Activated naive CD8-positive, alpha-beta T cell (primary cell): ENCODE measurements around the gene KHDC4.

Source experiments
- H3K27ac Mint-ChIP-seq: one replicate; pipeline ENCODE4 v1.8.0; 2021; ENCODE audit warnings: mixed read lengths
- H3K27me3 Mint-ChIP-seq: one replicate; pipeline ENCODE4 v1.8.0; 2021; ENCODE audit warnings: mixed read lengths
- H3K36me3 Mint-ChIP-seq: one replicate; pipeline ENCODE4 v1.8.0; 2021; ENCODE audit warnings: mixed read lengths
- H3K4me1 Mint-ChIP-seq: one replicate; pipeline ENCODE4 v1.8.0; 2021; ENCODE audit warnings: low read depth, mixed read lengths
- H3K4me3 Mint-ChIP-seq: one replicate; pipeline ENCODE4 v1.8.0; 2021; ENCODE audit warnings: mild to moderate bottlenecking, mixed read lengths
- H3K9me3 Mint-ChIP-seq: one replicate; pipeline ENCODE4 v1.8.0; 2021; ENCODE audit warnings: low read depth, mixed read lengths

Gene KHDC4

DNA sequence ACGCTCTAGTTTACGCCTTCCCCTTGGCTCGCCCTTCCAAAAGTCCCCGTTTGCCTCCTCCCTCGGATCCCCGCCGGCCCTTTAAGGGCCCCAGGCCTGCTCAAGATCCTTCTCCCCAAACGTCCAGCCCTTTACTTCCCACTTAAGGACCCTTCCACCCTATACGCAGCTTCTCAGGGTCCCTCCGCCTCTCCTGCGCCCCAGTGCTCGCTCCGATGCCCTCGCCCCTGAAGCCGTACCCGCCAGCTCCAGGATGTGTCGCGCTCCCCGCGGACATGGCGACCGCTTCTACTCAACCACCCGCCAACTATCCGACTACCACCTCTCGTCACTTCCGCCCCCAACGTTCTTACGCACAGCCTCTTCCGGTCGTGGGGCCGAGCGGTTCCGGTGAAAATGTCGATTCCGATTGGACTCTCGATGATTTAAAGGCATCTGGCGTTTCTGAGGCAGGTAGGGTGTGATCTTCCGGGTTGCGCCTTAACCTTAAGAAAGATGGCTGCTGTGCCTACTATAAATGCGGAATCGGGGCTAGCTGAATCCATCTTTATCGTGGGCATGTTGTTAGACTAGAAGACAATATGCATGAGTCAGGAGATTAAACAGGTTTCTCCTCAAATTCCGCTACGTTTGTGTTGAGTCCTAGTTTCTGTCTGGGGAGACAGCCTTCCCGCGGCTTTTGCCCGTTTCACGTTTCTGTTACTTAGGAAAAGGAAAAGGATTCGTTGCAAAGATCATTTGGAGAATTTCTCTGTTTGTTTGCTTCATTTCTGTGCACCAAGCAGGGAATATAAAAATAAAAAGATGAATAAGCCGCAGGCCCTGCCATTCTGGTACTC is at the start of gene KHDC4:
KHDC4 (minus strand) TSS at position 317 of the 839 bp plus-strand sequence; CDS start at position 277, 40 bp downstream.
- Mint-ChIP-seq H3K27me3 (no peaks in the 10 kb centered on the region), H3K9me3 (no peaks in the 10 kb centered on the region), H3K4me3 (no peak within 1 kb of the TSS), H3K27ac (no peak within 1 kb of the TSS), H3K4me1 (peaks cover 42% of the 10 kb centered on the region), H3K36me3 (peaks cover 6% of the 10 kb centered on the region)

GRCh38 chr1:155983191-155984024 is 49.2 kb upstream of the KHDC4 start:
- Mint-ChIP-seq H3K36me3 (no peaks in the 10 kb centered on the region), H3K9me3 (no peaks in the 10 kb centered on the region), H3K4me1 (peaks cover 45% of the 10 kb centered on the region), H3K27ac (peak overlapping the region; percentile 58), H3K4me3 (no peak overlapping the region), H3K27me3 (no peaks in the 10 kb centered on the region)

DNA sequence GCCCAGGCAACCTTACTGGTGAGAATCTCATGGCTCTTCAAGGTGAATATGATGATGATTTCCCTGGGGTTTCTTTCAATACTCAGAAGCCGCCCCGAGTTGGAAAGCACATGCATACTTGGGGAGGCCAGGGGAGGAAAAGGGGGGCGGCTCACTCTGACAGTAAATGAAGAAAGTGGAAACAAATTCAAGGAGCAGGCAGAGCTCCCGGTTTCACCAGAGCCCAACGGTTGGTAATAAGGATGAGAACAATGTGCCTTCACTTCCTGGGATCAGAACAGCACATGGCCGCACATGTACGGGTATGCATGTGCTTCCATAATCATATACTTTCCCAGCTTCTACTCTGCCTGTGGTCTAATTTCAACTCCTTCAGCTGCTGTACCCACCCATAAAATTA is 47.9 kb upstream of the KHDC4 start:
- H3K4me3 Mint-ChIP-seq: peak overlapping the region; percentile 43
- H3K4me1 Mint-ChIP-seq: peaks cover 48% of the 10 kb centered on the region
- H3K9me3 Mint-ChIP-seq: no peaks in the 10 kb centered on the region
- H3K27me3 Mint-ChIP-seq: no peaks in the 10 kb centered on the region
- no peaks in the 10 kb centered on the region for H3K36me3 Mint-ChIP-seq
- peak overlapping the region; percentile 95 for H3K27ac Mint-ChIP-seq

GRCh38 chr1:155981266-155982088 is 47.3 kb upstream of the KHDC4 start:
- Mint-ChIP-seq H3K9me3 (no peaks in the 10 kb centered on the region), H3K4me3 (peak overlapping the region; percentile 90), H3K27me3 (no peaks in the 10 kb centered on the region), H3K36me3 (no peaks in the 10 kb centered on the region), H3K27ac (peak overlapping the region; percentile 95), H3K4me1 (peaks cover 48% of the 10 kb centered on the region)

GRCh38 chr1:155979597-155980343 is 45.6 kb upstream of the KHDC4 start:
- peaks cover 60% of the 10 kb centered on the region for H3K4me1 Mint-ChIP-seq
- H3K4me3 Mint-ChIP-seq: peak overlapping the region; percentile 90
- no peaks in the 10 kb centered on the region for H3K9me3 Mint-ChIP-seq
- peak overlapping the region; percentile 95 for H3K27ac Mint-ChIP-seq
- H3K27me3 Mint-ChIP-seq: no peaks in the 10 kb centered on the region
- no peaks in the 10 kb centered on the region for H3K36me3 Mint-ChIP-seq

DNA sequence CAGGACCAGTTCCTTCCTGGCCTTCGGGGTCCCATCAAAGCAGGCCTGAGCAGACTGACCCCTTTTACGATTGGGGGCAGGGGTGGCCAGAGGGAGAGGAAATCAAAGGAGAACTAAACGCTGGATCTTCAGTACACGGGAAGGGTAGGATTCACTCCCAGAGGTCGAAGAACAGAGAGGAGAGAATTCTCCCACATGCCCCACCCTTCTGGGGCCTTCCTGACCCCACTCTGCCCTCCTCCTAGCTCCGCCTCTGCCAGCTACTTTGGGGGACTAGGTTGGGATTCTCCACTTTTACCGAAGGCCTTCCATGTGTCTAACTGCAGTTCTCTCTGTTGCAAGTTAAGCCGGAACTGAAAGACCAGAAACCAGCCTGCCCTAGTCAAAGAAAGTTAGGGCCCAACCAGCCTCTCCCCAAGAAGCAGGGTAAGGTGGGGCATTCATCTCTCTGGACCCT is 44.8 kb upstream of the KHDC4 start:
- Mint-ChIP-seq H3K36me3 (no peaks in the 10 kb centered on the region), H3K9me3 (no peaks in the 10 kb centered on the region), H3K4me1 (peaks cover 66% of the 10 kb centered on the region), H3K4me3 (peak overlapping the region; percentile 90), H3K27ac (peak overlapping the region; percentile 95), H3K27me3 (no peaks in the 10 kb centered on the region)

GRCh38 chr1:155978325-155978972 is 44.2 kb upstream of the KHDC4 start, which contains the start of gene ARHGEF2:
Gene ARHGEF2 (minus strand): TSS chr1:155978547. CDS start chr1:155978427, 120 bp downstream.
- H3K36me3 Mint-ChIP-seq: no peaks in the 10 kb centered on the region
- peaks cover 68% of the 10 kb centered on the region for H3K4me1 Mint-ChIP-seq
- H3K9me3 Mint-ChIP-seq: no peaks in the 10 kb centered on the region
- peak within 1 kb of the TSS; percentile 95 for H3K27ac Mint-ChIP-seq
- no peaks in the 10 kb centered on the region for H3K27me3 Mint-ChIP-seq
- H3K4me3 Mint-ChIP-seq: peak within 1 kb of the TSS; percentile 90

DNA sequence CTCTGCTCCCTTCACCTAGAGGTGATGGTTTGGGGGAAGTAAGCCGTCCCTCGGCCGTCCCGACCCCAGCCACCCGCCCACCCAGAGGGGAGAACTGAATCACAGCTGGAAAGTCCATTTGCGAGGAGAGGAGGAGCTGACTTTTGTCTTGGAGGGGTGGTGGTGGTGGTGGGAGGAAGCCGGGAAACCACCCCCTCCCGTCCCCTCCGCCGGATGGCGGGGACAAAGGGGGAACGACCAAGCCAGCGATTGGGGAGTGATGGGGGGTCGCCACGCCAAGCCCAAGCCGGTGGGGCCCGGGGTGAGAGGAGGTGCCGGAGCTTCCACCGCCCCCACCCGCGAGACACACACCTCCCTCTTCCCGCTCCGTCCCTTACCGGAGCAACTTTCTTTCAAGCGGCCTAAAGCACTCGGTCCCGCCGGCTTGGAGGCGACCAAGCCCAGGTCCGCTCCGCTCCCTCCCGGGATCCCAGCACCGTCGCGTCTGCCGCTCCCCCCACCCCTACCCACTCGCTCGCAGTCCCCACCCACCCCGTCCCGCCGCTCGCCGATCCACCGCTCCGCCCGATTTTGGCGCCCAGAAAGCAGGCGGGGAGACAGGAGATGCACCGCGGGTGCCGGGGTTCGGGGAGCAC is 43.6 kb upstream of the KHDC4 start:
- peaks cover 70% of the 10 kb centered on the region for H3K4me1 Mint-ChIP-seq
- H3K36me3 Mint-ChIP-seq: no peaks in the 10 kb centered on the region
- no peaks in the 10 kb centered on the region for H3K9me3 Mint-ChIP-seq
- peak overlapping the region; percentile 90 for H3K4me3 Mint-ChIP-seq
- H3K27me3 Mint-ChIP-seq: no peaks in the 10 kb centered on the region
- H3K27ac Mint-ChIP-seq: peak overlapping the region; percentile 95

DNA sequence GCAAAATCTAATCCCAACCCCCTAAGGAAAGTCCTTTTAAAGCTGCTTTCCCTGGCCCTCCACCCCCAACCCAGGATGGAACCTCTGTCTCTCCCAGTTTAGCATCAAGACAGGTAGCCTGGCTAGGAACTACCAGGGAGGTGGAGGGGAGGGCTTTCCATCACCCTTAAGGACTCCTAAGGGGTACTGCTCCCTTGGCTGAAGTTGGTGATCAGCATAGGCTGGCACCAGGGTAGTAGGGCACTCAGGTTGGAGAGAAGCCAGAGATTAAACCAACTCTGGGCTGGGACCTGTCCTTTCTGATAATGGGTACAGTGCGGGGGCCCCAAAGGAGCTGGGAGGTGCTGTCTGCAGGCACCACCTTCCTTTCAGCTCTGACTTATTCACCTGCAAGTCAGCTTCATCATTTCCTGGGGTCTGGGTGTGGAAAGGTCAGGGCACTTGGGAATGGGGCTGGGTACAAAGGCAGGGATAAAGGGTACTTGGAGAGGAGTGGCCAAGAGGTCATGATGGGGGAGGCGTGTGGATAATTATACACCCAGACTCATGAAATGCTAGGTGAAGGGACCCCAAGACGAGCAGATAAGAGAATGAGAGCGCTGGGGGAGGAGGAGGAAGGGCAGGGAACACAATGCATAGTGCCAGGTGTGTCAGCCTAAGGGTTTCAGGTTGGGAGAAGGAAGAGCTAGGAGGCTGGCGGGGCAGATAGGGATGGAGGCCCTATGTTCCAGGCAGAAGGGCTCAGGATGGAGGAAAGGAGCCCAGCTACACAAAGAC is 42.9 kb upstream of the KHDC4 start:
- H3K27me3 Mint-ChIP-seq: no peaks in the 10 kb centered on the region
- H3K36me3 Mint-ChIP-seq: no peaks in the 10 kb centered on the region
- no peaks in the 10 kb centered on the region for H3K9me3 Mint-ChIP-seq
- peak overlapping the region; percentile 90 for H3K4me3 Mint-ChIP-seq
- peaks cover 72% of the 10 kb centered on the region for H3K4me1 Mint-ChIP-seq
- H3K27ac Mint-ChIP-seq: peak overlapping the region; percentile 95

DNA sequence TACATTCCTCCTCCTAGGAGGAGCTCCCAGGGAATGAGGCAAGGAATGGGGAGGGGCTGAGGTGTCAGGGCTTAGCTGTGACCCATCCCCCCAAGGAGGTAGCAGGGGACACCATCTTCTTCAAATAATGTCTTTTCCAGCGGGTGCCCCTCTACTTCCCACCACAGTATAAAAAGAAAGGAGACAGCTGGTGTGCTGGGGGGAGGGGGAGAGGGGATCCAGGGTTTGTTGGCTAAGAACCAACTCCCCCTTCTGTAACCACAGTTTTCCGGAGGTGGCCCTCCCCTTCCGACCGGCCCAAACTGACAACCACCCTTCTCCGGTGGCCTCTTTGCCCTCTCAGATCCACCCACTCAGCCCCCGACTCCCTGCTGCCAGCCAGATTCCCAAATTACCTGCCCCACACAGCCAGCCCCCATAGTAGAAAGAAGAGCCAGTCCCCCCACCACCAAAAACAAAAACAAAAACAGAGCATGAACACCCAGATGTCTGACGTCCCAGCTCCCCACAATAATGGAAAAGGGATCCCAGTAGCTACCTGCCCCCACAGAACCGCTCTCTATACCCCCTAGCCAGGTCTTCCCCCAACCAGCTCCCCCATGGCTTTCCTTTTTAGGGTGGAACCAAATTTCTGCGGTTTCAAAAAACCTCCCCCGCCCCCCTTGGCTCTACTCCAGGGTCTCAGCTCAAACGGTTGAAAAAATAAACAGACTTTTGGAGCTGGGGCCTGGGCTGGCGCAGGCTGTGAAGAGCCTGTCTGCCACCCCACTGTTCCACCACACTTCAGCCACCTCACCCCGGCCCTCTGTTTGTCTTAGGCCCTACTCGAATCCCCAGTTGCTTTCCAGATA is 42.1 kb upstream of the KHDC4 start:
- peaks cover 70% of the 10 kb centered on the region for H3K4me1 Mint-ChIP-seq
- H3K36me3 Mint-ChIP-seq: no peaks in the 10 kb centered on the region
- peak overlapping the region; percentile 95 for H3K27ac Mint-ChIP-seq
- H3K4me3 Mint-ChIP-seq: peak overlapping the region; percentile 90
- H3K27me3 Mint-ChIP-seq: no peaks in the 10 kb centered on the region
- no peaks in the 10 kb centered on the region for H3K9me3 Mint-ChIP-seq

DNA sequence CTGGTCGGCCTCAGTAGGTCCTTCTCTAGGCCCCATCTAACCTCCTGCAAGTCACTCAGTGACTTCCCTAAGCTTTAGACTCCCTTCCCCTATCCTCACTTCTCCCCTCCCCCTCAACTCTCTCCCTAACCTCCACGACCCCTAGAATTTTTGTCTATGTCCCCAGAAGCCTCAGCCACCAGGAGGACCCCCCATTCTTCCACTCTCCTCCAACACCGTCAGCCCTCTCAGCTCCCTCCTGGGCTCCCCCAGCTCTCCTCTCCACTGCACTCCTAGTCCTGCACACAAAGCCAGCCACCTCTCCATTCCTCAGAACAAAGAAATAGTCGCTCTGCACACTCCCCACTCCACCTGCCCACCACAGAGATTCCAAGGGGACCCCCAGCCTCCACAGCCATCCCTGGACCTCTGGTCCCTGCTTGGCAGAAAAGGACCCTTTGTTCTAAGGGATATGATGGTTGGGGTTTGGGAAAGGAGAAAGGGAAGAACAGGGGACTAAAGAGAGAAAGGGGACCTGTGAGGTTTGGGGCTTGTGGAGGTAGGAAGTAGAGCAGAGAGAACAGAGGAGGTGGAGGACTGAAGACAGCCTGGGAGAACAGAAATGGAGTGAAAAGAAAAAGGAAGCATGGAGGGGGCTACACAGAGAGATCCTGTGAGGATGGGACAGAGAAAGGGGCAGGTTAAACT is 41.3 kb upstream of the KHDC4 start:
- Mint-ChIP-seq H3K9me3 (no peaks in the 10 kb centered on the region), H3K36me3 (no peaks in the 10 kb centered on the region), H3K4me3 (peak overlapping the region; percentile 90), H3K4me1 (peaks cover 70% of the 10 kb centered on the region), H3K27ac (peak overlapping the region; percentile 95), H3K27me3 (no peaks in the 10 kb centered on the region)
